ENCODE measurements around the gene ARID3B.

- TF ChIP-seq CTCF (IDR thresholded peaks at IDR 0.05) = no peak
- TF ChIP-seq POLR2A (IDR thresholded peaks at IDR 0.05) = no peak
Observed at GRCh38 chr15:74558706-74559105, 17.7 kb downstream of the ARID3B start.
